ENCODE data around the gene COL23A1. TPM values are rescaled to one million over a fixed set of nuclear protein-coding genes. Genes with fewer than 3 reads are reported as not detected.

Gene COL23A1
- total RNA-seq, 2 experiments from 2014 or later = 0.10 to 0.18 TPM

DNA sequence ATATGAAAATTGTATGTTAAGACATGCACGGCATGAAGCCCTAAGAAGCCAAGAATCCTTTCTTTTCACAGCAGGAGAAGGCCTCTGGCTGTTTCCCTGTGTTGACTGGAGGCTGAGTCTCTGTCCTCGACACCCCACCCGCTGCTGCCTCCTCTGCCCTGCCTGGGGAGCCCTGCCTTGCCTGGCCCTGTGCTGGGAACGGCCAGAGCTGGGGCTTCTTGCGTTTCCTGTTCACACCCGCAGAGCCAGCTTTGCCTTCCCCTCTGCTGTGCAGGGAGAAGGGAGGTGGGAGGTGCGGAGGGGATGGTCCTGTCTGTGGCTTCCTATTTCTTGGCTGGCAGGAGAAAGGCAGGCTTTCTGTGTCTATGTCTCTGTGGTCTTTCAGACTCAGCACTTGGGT is 396.2 kb downstream of the COL23A1 start:
- H3K27me3 Mint-ChIP-seq = peaks cover 27% of the 10 kb centered on the region
- peaks cover 14% of the 10 kb centered on the region for H3K4me1 Mint-ChIP-seq
- ChIA-PET POLR2A (interaction anchor here (1.0 to 3.0 kb wide), 2 partner anchors 9 to 10 kb away, joined by 3 to 10 read pairs; partner anchors contain the start of gene HNRNPAB), CTCF (no interaction called here)
- no peak for DNase-seq
- no peak overlapping the region for H3K27ac Mint-ChIP-seq
- no peak overlapping the region for H3K4me3 Mint-ChIP-seq
- H3K9me3 Mint-ChIP-seq = no peaks in the 10 kb centered on the region
- H3K36me3 Mint-ChIP-seq (ENCODE audit: low read depth) = no peaks in the 10 kb centered on the region

DNA sequence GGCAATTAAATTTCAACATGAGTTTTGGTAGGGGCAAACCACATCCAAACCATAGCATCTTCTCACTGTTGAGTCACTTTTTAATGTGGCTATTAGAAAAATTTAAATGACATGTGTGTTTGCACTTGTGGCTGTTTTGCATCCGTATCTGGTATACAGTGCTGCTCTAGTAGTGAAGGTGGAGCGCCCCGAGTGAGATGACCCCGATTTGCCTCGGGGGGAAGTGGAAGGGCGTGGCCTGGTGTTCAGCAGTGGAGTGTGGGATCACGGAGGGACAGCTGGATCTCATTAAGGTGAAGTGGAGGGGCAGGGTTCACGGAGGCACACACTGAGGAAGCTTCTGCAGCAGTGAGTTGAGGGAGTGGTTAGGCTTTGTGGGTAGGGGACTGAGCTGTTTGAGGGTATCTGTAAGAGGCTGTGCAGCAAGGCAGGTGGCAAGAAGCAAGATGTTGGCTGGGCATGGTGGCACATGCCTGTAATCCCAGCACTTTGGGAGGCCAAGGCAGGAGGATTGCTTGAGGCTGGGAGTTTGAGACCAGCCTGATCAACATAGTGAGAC is 396.9 kb downstream of the COL23A1 start:
- DNase-seq = no peak
- no peak overlapping the region for H3K27ac Mint-ChIP-seq
- no peaks in the 10 kb centered on the region for H3K36me3 Mint-ChIP-seq (ENCODE audit: low read depth)
- H3K4me3 Mint-ChIP-seq = no peak overlapping the region
- H3K9me3 Mint-ChIP-seq = no peaks in the 10 kb centered on the region
- ChIA-PET CTCF (no interaction called here), POLR2A (interaction anchor here (3.0 kb wide), 1 partner anchor 11 kb away, joined by 10 read pairs; the partner anchor contains the start of gene HNRNPAB)
- H3K4me1 Mint-ChIP-seq = peaks cover 14% of the 10 kb centered on the region
- H3K27me3 Mint-ChIP-seq = peaks cover 33% of the 10 kb centered on the region

DNA sequence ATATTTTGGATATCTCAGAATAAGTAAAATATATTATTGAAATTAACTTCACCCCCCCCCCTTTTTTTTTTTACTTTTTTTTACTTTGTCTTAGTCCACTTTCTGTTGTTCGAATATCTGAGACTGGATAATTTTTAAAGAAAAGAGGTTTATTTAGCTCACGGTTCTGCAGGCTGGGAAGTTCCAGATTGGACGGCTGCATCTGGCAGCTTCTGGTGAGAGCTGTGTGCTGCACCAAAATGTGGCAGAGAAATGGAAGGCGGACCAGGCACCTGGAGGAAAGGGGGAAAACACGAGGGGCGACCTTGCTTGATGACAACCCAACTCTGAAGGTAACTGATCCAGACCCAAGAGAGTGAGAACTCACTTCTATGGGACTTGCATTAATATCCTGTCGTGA is 397.4 kb downstream of the COL23A1 start:
- no peak for DNase-seq
- ChIA-PET CTCF (no interaction called here), POLR2A (no interaction called here)

DNA sequence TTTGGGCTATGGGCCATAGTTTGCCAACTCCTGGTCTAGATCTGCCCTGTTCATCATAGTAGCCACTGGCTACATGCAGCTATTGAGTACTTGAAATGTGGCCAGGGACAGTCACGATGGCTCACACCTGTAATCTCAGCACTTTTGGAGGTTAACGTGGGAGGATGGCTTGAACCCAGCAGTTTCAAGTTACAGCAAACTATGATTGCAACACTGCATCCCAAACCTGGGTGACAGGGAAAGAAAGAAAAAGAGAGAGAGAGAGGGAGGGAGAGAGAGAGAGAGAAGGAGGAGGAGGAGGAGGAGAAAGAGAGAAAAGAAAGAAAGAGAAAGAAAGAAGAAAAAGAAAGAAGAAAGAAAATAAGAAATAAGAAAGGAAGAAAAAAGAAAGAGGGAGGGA is 397.9 kb downstream of the COL23A1 start:
- Mint-ChIP-seq H3K27ac (no peak overlapping the region), H3K27me3 (peaks cover 34% of the 10 kb centered on the region), H3K9me3 (no peaks in the 10 kb centered on the region), H3K4me3 (no peak overlapping the region), H3K4me1 (peaks cover 14% of the 10 kb centered on the region), H3K36me3 (ENCODE audit: low read depth) (no peaks in the 10 kb centered on the region)
- DNase-seq = no peak
- ChIA-PET CTCF (no interaction called here), POLR2A (no interaction called here)

More for the DNA sequence above, 397.4 kb downstream of the COL23A1 start:
- no peak overlapping the region for H3K4me3 Mint-ChIP-seq
- H3K27ac Mint-ChIP-seq = no peak overlapping the region
- peaks cover 34% of the 10 kb centered on the region for H3K27me3 Mint-ChIP-seq
- H3K9me3 Mint-ChIP-seq = no peaks in the 10 kb centered on the region
- peaks cover 14% of the 10 kb centered on the region for H3K4me1 Mint-ChIP-seq
- no peaks in the 10 kb centered on the region for H3K36me3 Mint-ChIP-seq (ENCODE audit: low read depth)

DNA sequence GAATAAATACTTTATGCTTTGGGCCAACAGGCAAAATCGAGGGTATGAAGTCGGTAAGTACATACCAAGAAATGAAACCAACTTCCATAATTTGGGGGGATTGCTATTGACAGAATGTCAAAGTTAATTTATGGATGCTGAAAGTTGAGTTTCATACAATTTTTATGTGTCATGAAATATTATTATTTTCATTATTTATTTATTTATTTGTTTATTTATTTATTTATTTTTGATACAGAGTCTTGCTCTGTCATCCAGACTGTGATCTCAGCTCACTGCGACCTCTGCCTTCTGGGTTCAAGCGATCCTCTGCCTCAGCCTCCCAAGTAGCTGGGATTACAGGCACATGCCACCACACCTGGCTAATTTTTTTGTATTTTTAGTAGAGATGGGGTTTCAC is 398.5 kb downstream of the COL23A1 start:
- H3K36me3 Mint-ChIP-seq (ENCODE audit: low read depth) = no peaks in the 10 kb centered on the region
- peaks cover 34% of the 10 kb centered on the region for H3K27me3 Mint-ChIP-seq
- POLR2A ChIA-PET = no interaction called here
- CTCF ChIA-PET = interaction anchor here (0.6 kb wide), 1 partner anchor 34 kb away, joined by 5 read pairs; no protein-coding TSS in a partner anchor
- no peak for DNase-seq
- no peak overlapping the region for H3K4me3 Mint-ChIP-seq
- peaks cover 14% of the 10 kb centered on the region for H3K4me1 Mint-ChIP-seq
- H3K9me3 Mint-ChIP-seq = no peaks in the 10 kb centered on the region
- H3K27ac Mint-ChIP-seq = no peak overlapping the region

DNA sequence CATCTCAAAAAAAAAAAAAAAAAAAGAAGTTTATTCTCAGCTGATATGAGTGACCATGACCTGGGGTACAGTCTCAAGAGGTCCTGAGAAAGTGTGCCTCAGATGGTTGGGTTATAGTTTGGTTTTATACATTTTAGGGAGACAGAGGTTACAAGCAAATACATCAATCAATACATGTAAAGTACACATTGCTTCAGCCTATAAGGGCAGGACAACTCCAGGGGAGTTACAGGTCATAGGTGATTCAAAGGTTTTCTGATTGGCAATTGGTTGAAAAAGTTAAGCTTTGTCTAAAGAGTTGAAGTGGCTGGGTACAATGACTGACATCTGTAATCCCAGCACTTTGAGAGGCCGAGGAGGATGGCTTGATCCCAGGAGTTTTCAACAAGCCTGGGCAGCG is 400.8 kb downstream of the COL23A1 start:
- Mint-ChIP-seq H3K36me3 (ENCODE audit: low read depth) (no peaks in the 10 kb centered on the region), H3K4me1 (peaks cover 14% of the 10 kb centered on the region), H3K27me3 (peaks cover 28% of the 10 kb centered on the region), H3K4me3 (no peak overlapping the region), H3K27ac (no peak overlapping the region), H3K9me3 (no peaks in the 10 kb centered on the region)
- ChIA-PET POLR2A (no interaction called here), CTCF (interaction anchor here (1.2 kb wide), 1 partner anchor 9 kb away, joined by 4 read pairs; no protein-coding TSS in a partner anchor)
- DNase-seq = no peak

Other genes with a start within 250 kb of the COL23A1 start
- 10 to 100 TPM; 29.5 to 32.0 TPM for gene CLK4, start 36.7 kb upstream of the COL23A1 start, total RNA-seq
- 1 to 10 TPM; 7.4 to 9.4 TPM for gene ZNF354A, start 140.3 kb upstream of the COL23A1 start, total RNA-seq

All from activated CD4-positive, alpha-beta memory T cell treated with anti-CD3 and anti-CD28 coated beads, Interleukin-2, amount 10 ng/mL, durations not matched to agents 7 days and 5 days (primary cell).